HCT116 (cell line): ENCODE measurements around the gene MAP4K4.

Source experiments
- CEBPB ChIP-seq: IDR thresholded peaks from 2 replicates; pipeline ENCODE4 v1.6.1; 2012; ENCODE audit warnings: low read depth
- EZH2 ChIP-seq: fragments of 200-600 bp; sonication (generic); IDR thresholded peaks from 2 replicates; pipeline ENCODE4 v1.6.1; 2017; ENCODE audit warnings: antibody characterized with exemption, mixed run types
- EZH2phosphoT487 ChIP-seq: fragments of 200-600 bp; IDR thresholded peaks from 2 replicates; pipeline ENCODE4 v1.6.1; 2018; ENCODE audit warnings: antibody characterized with exemption, borderline replicate concordance
- POLR2AphosphoS5 ChIP-seq: IDR thresholded peaks from 2 replicates; pipeline ENCODE4 v1.6.1; 2011; ENCODE audit warnings: mild to moderate bottlenecking, low read depth, low read length, moderate library complexity
- TCF7L2 ChIP-seq: IDR thresholded peaks from 2 replicates; pipeline ENCODE4 v1.7.0; 2011; ENCODE audit warnings: borderline replicate concordance, inconsistent platforms; ENCODE audit not compliant: insufficient read depth, insufficient read length; ENCODE audit errors: extremely low read depth
- ZNF274 ChIP-seq: fragments of 200-500 bp; sonication (Bioruptor generic); IDR thresholded peaks from 2 replicates; pipeline ENCODE4 v1.6.1; 2014; ENCODE audit warnings: mild to moderate bottlenecking, low read depth, low read length, inconsistent platforms
- TF ChIP-seq, protein P1 (sequence below), 3 experiments: fragments of 200-600 bp in 1 of 3; sonication (generic) in 1 of 3; IDR thresholded peaks in 2 of 3; conservative IDR thresholded peaks in 1 of 3; 2 replicates each; pipeline ENCODE4 v1.5.1; 2012 to 2017; ENCODE audit warnings: low read depth in 2 of 3, low read length in 2 of 3, antibody characterized with exemption in 1 of 3, borderline replicate concordance in 1 of 3, control low read depth in 1 of 3, mild to moderate bottlenecking in 1 of 3, mixed read lengths in 1 of 3, mixed run types in 1 of 3, moderate library complexity in 1 of 3; ENCODE audit not compliant: insufficient read depth in 1 of 3
- TF ChIP-seq, protein P2 (sequence below): IDR thresholded peaks from 2 replicates; pipeline ENCODE4 v1.6.1; 2012
- TF ChIP-seq, protein P3 (sequence below): IDR thresholded peaks from 2 replicates; pipeline ENCODE4 v1.6.1; 2012

DNA sequence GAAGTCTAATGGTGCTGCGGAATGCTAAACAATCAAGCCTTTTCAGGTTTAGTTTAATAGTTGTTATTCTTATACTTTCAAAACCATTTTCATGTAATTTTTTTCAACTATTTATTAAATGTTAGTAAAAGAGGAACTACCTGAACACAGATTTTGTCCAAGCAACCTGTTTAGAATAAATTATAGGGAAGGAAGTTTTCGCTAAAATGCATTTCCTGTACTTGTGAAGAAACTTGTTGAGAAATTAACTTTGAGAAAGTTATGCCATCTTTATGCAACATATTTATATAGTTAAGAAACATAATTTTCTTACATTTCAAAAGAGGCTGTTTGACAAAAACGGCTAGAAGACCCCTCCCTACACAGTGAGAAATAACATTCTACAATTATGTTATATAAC lies 16.6 kb downstream of the MAP4K4 start:
- TF ChIP-seq ZNF274: no peak
- TF ChIP-seq, protein P1, sequence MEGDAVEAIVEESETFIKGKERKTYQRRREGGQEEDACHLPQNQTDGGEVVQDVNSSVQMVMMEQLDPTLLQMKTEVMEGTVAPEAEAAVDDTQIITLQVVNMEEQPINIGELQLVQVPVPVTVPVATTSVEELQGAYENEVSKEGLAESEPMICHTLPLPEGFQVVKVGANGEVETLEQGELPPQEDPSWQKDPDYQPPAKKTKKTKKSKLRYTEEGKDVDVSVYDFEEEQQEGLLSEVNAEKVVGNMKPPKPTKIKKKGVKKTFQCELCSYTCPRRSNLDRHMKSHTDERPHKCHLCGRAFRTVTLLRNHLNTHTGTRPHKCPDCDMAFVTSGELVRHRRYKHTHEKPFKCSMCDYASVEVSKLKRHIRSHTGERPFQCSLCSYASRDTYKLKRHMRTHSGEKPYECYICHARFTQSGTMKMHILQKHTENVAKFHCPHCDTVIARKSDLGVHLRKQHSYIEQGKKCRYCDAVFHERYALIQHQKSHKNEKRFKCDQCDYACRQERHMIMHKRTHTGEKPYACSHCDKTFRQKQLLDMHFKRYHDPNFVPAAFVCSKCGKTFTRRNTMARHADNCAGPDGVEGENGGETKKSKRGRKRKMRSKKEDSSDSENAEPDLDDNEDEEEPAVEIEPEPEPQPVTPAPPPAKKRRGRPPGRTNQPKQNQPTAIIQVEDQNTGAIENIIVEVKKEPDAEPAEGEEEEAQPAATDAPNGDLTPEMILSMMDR (IDR thresholded peaks at IDR 0.05 in 2 of 3, conservative IDR thresholded peaks at IDR 0.05 in 1 of 3; ENCODE audit: borderline replicate concordance in 1 of 3, insufficient read depth in 1 of 3, low read depth in 2 of 3, low read length in 2 of 3): no peak
- TF ChIP-seq, protein P2, sequence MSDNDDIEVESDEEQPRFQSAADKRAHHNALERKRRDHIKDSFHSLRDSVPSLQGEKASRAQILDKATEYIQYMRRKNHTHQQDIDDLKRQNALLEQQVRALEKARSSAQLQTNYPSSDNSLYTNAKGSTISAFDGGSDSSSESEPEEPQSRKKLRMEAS: no peak
- no peak for TF ChIP-seq EZH2
- TF ChIP-seq, protein P3, sequence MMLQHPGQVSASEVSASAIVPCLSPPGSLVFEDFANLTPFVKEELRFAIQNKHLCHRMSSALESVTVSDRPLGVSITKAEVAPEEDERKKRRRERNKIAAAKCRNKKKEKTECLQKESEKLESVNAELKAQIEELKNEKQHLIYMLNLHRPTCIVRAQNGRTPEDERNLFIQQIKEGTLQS: no peak
- TF ChIP-seq EZH2phosphoT487: no peak
- TF ChIP-seq CEBPB: no peak
- TF ChIP-seq POLR2AphosphoS5: no peak
- TF ChIP-seq TCF7L2: no peak
